CD4-positive, alpha-beta T cell treated with Interleukin-15 for 1 hour (primary cell): ENCODE data around the gene KCNF1.

Source experiments
- DNase-seq: peaks from one replicate; pipeline ENCODE4 v3.0.0-alpha.2; 2020

KCNF1 gene, protein sequence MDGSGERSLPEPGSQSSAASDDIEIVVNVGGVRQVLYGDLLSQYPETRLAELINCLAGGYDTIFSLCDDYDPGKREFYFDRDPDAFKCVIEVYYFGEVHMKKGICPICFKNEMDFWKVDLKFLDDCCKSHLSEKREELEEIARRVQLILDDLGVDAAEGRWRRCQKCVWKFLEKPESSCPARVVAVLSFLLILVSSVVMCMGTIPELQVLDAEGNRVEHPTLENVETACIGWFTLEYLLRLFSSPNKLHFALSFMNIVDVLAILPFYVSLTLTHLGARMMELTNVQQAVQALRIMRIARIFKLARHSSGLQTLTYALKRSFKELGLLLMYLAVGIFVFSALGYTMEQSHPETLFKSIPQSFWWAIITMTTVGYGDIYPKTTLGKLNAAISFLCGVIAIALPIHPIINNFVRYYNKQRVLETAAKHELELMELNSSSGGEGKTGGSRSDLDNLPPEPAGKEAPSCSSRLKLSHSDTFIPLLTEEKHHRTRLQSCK

DNA sequence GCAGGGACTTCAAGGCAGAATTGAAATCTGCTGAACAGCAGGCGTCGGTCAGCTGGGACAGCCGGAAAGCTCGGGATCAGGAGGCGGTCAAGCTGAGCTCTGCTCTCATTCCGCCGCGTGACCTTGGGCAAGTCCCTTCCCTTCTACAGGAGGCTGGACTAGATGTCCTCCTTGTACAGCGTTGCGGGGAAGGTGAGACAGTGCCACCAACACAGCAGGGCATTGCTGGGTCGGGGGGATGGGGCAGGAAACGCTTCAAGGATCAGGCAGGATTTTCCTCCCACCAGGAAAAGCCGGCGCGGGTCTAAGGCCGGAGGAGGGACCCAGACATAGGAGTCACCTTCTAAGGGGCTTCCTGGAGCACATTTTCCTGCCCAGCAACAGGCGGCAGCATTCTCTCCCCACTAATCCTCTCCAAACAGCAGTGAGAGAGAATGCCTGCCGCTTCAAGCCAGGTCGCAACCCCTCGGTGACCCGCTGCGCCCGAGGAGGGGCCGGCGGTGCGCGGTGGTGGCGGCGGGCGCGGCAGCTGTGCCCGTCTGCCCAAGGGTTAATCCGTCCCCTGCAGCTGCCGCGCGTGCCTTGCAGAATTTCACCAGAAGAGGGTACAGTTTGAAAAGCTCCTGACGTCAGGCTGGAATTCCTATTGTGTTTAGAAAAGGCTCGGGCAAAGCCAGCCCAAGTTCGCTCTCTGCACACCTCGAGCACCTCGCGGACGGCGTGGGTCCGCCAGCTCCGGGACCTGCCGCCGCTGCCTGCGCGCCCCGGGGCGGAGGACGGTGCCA, at the start of gene KCNF1:
TSS of gene KCNF1 (plus strand) at position 644 of the 785 bp plus-strand sequence. CDS start 493 bp downstream, outside the sequence.
- DNase-seq: no peak

DNA sequence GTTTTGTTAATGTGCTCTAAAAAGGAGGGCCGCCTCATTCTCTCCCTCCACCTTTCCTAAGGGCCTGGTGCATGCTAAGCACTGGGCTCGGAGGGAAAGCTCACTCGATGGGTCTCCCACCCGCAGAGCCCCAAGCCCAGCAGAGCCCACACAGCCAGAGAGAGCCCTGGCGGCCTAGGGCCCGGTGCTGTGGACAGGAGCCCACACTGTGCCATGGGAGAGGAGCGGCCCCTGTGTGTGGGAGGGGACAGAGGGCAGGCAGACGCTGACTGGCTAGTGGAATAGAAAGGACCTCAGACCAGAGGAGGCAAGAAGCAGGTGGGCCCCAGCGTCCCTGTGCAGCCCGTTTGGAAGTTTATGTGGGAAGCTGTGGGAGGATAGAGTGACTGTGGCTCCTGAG, 49.4 kb upstream of the KCNF1 start:
- no peak for DNase-seq

DNA sequence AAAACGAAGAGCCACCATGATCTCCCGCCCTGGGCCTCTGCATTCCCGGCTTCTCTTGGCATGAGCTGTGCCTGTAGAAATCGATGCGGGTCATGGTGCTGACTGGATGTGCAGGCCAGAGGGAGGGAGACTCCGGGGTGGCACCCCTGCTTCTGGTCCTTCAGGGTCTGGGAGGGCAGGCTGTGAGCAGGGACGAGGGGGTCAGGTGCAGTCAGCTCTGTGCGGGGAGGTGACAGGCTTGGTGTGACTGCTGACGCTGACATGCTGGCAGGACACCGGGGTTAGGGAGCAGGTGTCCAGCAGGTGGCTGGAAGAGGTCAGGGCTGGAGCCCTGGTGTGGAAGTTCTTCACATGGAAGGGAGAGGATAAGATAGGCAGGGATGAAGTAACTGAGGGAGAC, 48.7 kb upstream of the KCNF1 start:
- no peak for DNase-seq

DNA sequence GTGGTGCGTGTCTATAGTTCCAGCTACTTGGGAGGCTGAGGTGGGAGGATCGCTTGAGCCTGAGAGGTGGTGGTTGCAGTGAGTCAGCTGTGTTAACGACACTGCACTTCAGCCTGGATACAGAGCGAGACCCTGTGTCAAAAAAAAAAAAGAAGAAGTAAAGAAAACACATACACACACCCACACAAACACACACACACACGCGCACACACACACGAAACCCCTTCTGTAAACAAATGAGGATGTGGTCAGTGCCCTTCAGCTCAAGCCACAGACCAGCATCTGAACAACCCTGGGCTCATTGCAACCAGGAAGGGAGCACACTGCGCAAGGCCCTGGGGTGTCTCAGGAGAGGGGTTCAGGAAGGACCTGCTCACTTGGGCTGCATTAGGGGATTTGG, 47.9 kb upstream of the KCNF1 start:
- peak; percentile 51 for DNase-seq

DNA sequence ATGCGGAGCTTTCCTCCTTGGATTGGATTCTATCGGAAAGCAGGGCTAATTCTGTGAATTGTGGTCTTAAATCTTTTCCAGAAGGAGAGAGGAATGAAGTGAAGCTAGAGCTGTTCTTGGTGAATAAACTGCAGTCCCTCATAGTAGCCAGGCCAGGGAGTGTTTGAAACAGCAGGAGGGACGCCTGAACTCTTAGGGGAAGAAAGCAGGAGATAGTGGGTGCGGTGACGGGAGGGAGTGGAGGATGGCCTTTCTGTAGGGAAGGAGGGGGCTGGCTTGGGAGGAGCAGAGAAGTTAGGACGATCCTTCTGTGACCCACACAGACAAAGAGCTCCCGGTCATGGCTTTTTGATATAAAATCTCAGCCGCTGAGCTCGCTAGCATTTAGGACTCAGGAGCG, 47.5 kb upstream of the KCNF1 start:
- no peak for DNase-seq

DNA sequence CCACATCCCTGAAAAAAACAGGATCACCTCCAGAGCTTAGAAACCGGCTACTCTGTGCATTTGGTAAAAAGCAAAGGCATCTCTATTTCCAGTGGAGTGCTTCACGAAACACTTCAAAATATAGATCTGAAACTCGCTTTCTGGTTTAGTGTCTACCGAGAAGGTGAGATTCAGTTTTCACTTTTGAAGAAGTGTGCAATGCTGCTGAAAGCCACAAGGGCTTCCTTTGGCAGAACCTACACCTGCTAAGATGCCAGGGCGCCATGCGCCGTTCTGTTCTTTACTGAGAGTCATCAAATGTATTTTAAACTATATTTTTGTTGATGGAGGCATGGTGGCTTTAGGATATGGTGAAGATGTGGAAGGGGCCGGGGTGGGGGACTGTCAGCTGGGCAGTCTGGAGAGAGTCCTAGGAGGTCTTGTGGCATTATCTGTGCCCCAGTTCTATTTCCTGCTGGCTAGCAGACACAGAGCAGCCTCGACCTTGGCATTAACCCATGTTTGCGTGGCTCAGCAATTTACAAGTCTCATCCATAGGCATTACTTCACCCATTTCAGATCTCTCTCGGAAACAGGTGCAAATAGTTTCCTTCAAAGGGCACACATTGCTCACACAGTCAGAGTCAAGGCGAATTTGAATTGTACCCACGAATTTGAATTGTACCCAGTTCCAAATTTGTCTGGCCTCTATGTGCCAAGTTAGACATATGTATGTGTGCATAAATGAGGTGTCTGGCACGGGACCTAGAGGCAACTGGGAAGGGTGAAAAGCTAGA, 46.7 kb upstream of the KCNF1 start:
- DNase-seq: no peak

DNA sequence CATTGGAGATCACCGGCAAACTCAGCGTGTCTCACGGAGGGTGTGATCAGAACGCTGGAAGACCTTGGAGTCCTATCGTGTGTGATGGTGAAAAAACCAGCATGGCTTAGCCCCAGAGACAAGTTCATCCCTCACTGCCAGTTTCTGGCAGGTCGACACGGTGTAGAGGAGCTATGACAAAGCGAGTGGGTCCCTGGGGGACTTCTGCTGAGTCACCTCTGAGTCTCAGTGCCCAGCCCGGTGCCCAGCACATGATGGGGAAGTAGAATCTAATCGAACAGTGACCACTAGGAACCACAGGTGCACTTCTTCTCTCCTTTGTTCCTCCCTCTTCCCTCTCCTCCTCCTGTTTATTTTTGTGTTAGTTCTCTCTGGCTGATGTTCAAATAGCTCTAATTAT, 45.9 kb upstream of the KCNF1 start:
- no peak for DNase-seq

DNA sequence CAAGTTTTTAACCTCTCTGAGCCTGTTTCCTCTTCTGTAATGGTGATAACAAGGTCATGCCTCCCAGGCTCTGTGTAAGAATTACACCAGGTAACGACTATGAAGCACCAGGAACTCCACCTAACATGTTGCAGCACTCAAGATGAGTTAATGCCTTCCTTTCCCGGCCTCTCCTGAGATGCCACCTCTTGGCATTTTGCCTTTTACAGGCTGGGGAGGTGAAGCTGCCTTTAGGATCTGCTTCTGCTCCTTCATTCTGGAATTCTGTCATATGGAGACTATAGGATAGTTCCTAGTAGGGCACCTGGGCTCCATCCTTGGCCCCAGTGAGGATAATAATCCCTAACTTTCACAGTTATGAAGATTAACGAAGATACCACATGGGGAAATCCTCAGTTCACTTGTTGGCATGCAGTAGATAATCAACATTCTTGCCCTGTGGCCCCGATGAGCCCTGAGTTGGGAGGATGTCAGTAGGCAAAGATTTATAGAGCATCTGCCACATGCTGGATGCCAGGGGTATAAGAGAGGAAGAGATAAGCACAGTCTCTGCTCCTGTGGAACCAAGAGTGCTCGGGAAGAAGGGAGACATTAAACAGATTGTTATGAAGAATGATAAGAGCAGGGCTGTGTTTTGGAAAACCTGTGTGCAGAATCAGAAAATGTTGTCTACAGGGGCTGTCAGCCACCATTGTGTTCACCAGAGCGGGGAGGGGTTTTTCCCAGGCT, 43.9 kb upstream of the KCNF1 start:
- DNase-seq: no peak

DNA sequence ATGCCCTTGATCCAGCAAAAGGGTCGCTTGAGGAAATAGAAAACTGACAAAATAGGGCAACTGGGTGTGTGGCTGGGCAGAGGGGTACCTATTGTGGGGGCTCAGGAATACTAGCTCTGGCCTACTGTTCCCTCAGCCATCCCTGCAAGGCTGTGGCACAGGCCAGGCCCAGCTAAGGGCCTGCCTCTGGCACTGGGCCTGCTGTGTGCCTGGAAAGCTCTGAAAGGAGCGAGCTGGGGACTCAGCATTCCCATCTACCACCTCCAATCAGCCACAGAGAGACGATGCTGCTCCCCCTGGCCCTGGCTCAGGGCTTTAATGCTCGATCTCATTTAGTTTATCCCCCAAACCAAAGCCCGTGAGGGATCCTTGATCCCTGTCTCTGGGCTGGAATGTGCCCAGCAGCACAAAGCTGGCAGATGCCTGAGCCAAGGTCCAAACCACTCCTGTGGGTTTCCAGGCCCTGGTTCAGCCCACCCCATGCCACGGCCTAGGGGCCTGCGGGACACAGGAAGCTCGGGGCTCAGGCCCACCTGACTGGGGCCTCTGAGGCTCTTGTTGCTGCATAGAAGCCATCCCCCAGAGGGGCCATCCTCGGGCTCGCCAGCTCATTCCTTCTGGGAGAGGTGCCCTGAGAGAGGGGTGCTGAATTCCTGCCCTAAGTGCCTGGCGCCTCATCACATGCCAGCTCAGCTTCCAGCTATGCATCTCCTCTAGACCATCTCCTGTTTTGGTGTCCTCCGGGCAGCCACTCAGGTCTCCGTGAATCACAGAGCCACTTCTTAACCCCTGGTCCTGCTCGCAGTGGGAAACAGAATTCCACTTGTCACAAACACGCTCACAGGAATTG, 43.0 kb upstream of the KCNF1 start:
- DNase-seq: no peak

DNA sequence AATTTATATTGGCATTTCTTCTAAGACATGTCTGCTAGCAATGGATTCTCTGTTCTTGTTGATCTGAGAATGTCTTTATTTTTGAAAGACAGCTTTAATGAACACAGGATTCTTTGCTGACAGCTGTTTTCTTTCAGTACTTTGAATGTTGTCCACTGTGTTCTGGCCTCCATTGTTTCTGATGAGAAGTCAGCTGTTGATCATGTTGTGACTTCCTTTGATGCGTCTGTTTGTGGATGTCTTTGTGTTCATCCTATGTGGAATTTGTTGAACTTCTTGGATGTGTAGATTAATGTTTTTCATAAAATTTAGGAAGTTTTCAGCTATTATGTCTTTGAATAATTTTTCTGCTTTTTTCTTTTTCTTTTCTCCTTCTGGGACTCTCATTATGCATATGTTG, 39.8 kb upstream of the KCNF1 start:
- DNase-seq: no peak

DNA sequence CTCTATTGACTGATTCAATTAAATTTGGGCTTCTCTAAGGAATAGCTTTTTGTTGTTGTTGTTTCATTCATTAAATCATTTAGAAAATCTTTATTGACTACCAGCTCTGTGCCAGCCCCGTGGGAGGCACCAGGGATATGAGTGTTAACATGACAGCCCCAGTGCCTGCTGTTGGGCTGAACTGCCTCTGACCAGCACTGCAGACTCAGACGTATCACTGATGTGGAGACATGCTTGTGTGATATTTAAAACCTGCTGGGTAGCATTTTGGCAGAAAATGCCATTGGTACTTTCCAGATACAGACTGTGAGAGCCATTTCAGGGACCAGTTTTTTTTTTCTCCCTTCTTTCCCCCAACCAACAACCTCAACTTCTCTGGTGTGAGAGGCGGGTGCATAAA, 38.6 kb upstream of the KCNF1 start:
- no peak for DNase-seq

DNA sequence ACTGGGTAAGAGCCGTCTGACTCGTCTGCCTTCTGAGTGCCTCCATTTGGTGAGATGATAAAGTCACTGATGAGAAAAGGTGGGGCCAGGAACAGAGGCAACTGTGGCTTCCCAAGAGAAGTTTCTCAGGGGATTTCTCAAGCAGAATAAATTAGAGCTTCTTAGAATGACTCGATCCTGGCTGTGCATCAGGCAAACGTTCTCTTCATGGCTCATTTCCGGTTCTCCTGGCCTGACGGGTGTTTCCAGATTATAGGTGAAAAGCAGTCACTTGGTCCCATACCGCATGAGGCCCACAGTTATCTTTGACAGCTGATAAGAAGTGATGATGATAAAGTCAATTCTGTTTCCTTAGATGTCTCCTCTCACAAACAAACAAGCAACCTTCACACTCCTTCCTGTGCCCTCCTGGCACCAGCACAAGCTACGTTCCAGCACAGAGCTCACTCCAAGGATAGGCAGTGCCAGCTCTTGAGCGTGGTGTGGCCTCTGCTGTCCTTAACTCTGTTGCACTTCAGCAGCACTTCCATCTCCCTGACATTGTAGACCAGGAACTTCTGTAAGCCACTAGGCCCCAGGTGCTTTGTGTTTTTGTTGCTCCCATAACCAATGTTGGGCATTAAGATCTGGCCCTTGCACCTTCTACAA, 37.8 kb upstream of the KCNF1 start:
- no peak for DNase-seq

DNA sequence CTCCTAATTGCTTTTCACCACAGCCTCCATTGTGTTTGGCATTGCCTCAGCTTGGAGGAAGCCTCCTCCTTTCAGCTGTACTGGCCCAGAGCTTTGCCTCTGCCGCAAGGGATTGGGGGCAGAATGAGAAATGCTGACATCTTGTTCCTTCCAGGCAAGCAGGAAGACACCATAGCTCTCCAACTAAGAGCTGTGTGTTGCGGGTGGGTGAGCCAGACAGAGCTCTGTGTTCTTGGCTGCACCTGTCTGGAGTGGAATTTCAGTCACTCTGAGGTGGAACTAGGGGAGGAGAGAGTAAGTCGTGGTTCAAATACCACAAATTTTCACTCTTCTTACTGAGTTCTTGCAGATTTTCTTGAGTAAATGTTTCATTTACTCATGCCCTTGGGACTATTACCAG, 36.6 kb upstream of the KCNF1 start:
- no peak for DNase-seq

DNA sequence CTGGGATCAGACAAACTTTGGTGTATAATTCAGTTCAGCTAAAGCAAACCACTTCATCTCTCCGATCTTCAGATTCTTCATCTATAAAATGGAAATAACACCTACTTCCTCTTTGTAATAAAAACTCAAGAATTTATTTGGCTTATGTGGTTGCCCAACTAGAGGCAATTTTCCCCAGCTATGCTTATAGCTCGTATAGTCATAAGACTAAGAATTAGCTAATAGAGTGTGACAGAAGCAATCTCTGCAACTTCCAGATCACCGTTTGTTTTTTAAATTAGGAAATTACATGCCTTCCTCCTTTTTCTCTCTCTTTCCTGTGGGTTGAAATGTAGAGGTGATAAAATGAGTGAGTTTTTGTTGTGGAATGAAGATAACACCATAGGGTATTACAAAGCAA, 35.3 kb upstream of the KCNF1 start:
- no peak for DNase-seq

DNA sequence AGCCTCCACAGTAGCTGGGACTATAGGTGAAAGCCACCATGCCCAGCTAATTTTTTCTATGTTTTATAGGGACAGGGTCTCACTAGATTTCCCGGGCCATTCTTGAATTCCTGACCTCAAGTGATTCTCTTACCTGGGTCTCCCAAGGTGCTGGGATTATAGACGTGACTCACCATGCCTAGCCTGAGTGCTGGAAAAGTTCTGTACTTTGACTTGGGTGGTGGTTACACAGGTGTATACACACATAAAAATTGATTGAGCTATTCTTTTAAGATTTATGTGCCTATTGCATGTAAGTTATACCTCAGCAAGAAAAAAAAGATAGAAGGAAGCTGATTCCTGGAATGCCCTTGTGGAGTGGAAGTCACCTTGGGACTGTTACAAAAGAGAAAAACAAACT, 34.8 kb upstream of the KCNF1 start:
- DNase-seq: no peak

DNA sequence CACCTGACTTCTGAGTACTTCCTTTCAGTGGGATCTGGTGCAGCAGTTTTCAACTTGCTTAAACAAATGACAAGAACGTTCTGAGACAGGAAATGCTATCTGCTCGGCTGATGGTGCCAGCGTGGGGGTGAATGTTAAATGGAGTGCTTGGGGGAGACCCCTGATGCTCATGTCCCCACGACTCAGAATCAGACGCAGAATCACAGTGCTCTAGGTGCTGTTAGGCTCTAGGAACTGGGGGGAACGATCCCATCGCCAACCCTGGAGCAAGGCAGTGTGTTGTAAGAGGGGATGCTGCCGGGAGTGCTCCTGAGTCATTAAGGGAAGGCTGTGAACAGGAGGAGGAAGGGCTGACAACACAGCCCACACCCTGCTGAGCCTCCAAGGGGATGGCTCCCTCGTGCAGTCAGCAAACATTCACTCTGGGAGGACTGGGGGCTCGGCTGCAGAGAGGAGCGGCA, 34.1 kb upstream of the KCNF1 start:
- no peak for DNase-seq

DNA sequence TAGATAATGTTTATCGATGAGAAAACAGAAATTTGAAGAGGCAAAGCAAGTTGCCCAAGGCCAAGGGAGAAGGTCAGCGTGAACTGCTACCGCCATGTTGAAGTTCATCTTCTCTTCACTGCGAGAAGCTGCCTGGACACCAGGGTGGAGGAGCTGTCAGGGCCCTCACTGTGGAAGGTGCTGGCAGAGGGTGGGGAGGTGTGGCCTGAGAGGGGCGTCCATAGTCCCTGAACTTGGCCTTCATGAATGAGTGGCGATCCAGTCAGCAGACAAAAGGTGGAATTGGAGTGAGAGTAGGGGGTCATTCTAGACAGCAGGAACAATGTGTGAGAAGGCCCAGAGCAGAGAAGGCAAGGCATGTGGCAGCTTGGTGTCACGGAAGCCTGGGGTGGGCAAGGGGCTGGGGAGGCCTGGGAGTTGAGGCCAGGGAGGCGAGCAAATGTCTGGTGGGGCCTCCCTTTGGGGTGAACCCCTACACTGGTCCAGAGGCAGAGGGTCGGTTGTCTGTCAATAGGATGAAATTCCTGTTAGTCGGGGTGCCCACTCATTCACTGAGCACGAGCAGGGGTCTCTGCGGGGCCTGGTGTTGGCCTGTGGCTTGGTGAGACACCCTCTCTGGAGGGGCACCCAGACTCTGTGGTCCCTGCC, 33.3 kb upstream of the KCNF1 start:
- DNase-seq: no peak

DNA sequence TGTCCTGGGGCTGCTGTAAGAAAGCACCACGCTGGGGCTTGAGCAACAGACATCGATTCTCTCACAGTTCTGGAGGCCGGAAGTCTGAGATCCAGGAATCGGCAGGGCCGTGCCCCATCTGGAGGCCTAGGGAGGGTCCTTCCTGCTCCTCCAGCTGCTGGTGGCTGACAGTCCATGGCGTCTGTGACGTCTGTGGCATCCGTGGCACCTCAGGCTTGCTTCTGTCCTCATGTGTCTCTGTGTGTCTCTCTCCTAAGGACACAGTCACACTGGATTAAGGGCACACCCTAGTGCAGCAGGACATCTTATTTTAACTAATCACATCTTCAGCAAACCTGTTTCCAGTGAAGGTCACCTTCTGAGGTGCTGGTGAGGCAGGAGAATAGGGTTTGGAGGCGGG, 32.6 kb upstream of the KCNF1 start:
- DNase-seq: no peak

DNA sequence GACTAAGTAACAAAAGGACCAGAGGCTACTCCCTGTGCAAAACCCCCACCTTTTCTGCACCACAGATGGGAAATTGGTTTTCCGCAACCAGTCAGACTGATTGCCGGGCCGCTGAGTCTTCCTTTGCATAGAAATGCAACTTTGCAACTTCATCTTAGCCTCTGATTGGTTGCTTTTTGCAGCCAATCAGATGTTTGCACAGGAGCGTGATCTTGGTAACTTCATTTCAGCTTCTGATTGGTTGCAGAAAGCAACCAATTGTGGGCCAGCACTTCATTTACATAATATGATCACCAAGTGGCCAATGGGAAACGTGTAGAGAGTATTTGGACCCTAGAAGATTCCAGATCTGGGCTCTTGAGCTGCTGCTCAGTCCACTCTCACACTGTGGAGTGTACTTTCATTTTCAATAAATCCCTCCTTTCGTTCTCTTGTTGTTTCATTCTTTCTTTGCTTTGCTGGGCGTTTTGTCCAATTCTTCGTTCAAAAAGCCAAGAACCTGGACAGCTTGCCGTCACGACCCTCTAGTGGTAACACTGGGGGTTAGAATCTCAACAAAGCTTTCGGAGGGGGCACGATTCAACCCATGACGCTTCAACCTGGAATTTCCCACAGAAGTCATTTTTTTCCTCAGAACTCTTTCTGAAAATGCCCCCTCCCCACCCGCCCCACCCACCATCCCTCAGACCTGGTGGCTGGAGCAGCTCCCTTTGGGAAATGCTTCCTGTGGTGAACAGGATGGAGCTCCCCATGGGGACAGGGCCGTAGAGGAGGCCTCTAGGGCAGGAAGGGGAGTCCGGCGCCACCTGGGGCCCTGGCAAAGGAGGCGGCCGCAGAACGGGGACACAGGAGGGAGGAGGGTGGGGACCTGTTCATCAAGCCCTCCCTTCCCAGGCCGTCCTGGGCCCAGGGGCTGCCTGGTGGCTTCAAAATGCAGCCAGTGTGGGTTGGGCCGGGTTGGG, 31.8 kb upstream of the KCNF1 start:
- no peak for DNase-seq
